GM12864 (cell line): Measurements from ENCODE around the gene GAREM2.
"Not testable (repeated sequence)": the region's sequence is repeated elsewhere in the genome, so short reads cannot be mapped to it uniquely, and the experiment has no call there.

Source experiments
- DNase-seq: peaks from one replicate; pipeline ENCODE4 v3.0.0-alpha.2; 2011; ENCODE audit warnings: low read depth
- H3K4me3 ChIP-seq: 2 replicates; pipeline ENCODE4 v1.5.1; 2011; ENCODE audit warnings: mild to moderate bottlenecking, low read depth, low read length, control low read depth
- TF ChIP-seq, protein P1 (sequence below): IDR thresholded peaks from 2 replicates; pipeline ENCODE4 v1.5.1; 2011; ENCODE audit warnings: low read depth, mild to moderate bottlenecking, moderate library complexity, low read length, control low read depth, inconsistent platforms; ENCODE audit errors: missing control alignments

The GAREM2 gene

DNA sequence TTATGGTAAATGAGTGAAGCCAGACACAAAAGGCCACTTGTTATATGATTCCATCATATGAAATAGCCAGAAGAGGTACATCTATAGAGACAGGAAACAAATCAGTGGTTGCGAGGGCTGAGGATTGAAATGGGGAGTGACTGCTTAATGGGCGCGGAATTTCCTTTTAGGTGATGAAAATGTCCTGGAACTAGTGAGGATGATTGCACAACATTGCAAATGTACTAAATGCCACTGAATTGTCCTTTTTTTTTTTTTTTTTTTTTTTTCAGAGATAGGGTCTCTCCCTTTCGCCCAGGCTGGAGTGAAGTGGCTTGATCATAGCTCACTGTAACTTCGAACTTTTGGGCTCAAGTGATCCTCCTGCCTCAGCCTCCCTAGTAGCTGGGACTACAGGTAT, 15.3 kb upstream of the GAREM2 start:
- TF ChIP-seq, protein P1, sequence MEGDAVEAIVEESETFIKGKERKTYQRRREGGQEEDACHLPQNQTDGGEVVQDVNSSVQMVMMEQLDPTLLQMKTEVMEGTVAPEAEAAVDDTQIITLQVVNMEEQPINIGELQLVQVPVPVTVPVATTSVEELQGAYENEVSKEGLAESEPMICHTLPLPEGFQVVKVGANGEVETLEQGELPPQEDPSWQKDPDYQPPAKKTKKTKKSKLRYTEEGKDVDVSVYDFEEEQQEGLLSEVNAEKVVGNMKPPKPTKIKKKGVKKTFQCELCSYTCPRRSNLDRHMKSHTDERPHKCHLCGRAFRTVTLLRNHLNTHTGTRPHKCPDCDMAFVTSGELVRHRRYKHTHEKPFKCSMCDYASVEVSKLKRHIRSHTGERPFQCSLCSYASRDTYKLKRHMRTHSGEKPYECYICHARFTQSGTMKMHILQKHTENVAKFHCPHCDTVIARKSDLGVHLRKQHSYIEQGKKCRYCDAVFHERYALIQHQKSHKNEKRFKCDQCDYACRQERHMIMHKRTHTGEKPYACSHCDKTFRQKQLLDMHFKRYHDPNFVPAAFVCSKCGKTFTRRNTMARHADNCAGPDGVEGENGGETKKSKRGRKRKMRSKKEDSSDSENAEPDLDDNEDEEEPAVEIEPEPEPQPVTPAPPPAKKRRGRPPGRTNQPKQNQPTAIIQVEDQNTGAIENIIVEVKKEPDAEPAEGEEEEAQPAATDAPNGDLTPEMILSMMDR: no peak
- no peak for DNase-seq

DNA sequence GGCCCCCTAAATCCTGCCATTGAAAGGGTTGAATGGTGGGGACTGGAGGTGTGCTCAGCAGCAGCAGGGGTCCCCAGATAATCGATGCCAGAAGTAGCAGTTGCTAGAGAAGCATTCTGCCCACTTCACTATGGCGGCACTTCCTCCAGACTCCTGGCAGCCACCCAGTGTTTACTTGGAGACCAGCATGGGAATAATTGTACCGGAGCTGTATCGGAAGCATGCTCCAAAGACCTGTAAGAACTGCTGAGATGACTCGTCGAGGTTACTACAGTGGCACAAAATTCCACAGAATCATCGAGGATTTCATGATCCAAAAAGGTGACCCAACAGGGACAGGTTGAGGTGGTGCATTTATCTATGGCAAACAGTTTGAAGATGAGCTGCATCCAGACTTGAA, 11.0 kb upstream of the GAREM2 start:
- TF ChIP-seq, protein P1: no peak
- DNase-seq: no peak

More for the DNA sequence above, 15.3 kb upstream of the GAREM2 start:
- no peak overlapping the region for H3K4me3 ChIP-seq

DNA sequence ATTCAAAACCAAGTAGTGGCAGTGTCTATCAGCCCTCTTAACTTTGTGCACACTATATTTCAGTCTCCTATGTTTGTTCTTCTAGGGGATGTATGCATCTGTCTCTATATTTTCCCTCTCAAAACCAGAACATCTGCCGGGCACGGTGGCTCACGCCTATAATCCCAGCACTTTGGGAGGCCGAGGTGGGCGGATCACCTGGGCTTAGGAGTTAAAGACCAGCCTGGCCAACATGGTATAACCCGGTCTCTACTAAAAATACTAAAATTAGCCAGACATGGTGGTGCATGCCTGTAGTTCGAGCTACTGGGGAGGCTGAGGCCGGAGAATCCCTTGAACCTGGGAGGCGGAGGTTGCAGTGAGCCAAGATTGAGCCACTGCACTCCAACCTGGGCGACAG, 9.9 kb upstream of the GAREM2 start:
- TF ChIP-seq, protein P1: no peak

More for the DNA sequence above, 11.0 kb upstream of the GAREM2 start:
- no peak overlapping the region for H3K4me3 ChIP-seq

DNA sequence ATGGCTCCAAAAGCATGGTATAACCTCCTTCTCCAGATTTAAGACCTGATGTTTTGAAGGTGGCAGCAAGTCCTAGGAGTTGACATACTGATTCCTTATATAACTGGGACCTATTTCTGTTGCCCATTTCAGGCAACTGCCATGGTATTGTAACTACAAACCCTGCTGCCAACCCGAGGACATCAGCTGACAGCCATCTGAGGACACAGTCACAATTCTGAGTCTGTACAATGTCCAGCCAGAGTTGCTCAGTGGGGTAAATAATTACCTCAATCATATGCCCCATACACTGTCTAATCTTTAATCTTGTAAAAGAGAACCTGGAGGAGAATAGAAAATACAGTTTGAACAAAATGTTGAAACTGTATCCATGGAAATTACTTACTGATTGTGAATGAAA, 8.7 kb upstream of the GAREM2 start:
- TF ChIP-seq, protein P1: no peak
- DNase-seq: no peak
- H3K4me3 ChIP-seq: no peak overlapping the region

More for the DNA sequence above, 9.9 kb upstream of the GAREM2 start:
- DNase-seq: no peak
- no peak overlapping the region for H3K4me3 ChIP-seq

DNA sequence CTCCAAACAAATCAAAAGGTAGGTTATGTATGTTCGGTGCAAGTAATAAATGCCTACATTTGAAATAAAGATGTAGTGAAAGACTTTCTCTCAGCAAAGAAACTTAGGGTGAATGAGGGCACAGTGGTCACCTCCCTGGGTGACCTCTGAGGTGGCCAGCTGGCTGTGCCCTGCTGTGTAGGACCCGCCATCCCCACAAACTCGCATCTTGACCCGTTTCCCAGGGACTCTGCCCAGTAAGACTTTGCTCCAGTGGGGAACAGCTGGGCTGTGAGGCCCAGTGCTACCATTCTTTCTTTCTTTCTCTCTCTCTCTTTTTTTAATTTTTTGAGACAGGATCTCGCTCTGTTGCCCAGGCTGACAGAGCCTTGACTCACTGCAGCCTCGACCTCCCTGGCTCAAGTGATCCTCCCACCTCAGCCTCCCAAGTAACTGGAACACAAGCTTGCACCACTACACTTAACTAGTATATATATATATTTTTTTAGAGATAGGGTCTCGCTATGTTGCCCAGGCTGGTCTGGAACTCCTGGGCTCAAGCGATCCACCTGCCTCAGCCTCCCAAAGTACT, 8.2 kb upstream of the GAREM2 start:
- TF ChIP-seq, protein P1: no peak
- H3K4me3 ChIP-seq: no peak overlapping the region
- DNase-seq: no peak

DNA sequence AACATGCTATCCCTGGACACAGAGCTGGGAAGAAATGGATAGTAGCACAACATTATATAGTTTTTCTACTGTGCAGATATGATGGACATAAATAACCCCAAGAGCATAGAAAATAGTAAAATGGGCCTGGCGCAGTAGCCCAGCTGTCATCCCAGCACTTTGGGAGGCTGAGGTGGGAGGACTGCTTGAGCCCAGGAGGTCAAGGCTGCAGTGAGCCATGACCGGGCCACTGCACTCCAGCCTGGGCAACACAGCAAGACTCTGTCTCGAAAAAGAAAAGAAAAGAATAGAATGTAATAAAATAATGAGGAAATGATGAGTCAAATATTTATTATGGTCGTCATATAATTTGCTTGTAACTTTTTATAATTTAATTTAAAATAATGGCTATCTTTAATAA, 7.5 kb upstream of the GAREM2 start:
- H3K4me3 ChIP-seq: no peak overlapping the region
- no peak for DNase-seq
- TF ChIP-seq, protein P1: no peak

DNA sequence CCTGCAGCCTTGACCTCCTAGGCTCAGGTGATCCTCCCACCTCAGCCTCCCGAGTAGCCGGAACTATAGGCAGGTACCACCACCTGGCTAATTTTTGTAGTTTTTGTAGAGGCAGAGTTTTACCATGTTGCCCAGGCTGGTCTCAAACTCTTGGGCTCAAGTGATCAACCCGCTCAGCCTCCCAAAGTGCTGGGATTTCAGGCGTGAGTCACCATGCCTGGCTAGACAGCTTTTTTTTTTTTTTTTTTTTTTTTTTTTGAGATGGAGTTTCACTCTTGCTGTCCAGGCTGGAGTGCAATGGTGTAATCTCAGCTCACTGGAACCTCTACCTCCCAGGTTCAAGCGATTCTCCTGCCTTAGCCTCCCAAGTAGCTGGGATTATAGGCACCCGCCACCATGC, 6.3 kb upstream of the GAREM2 start:
- not testable (repeated sequence) for DNase-seq, H3K4me3 ChIP-seq
